Stimulated activated CD4-positive, alpha-beta T cell treated with anti-CD3 and anti-CD28 coated beads, Interleukin-2, amount 100 ng/mL, for 4 hours (primary cell): ENCODE data around the gene PINK1.

Source experiments
- DNase-seq: peaks from one replicate; pipeline ENCODE4 v3.0.0-alpha.2; 2020; ENCODE audit warnings: low read depth

PINK1 gene

GRCh38 chr1:20681999-20682398 lies 48.7 kb downstream of the PINK1 start:
- no peak for DNase-seq

- DNase-seq: no peak
These were observed 49.4 kb downstream of the PINK1 start for GRCh38 chr1:20682571-20683236.

- no peak for DNase-seq
These were observed 50.4 kb downstream of the PINK1 start for GRCh38 chr1:20683614-20684013.

GRCh38 chr1:20684050-20684620 lies 50.9 kb downstream of the PINK1 start:
- DNase-seq: no peak

GRCh38 chr1:20684651-20685050 lies 51.4 kb downstream of the PINK1 start:
- no peak for DNase-seq

GRCh38 chr1:20685099-20685662 lies 51.9 kb downstream of the PINK1 start:
- DNase-seq: no peak

- DNase-seq: no peak
These were observed 52.5 kb downstream of the PINK1 start for GRCh38 chr1:20685741-20686140.

- DNase-seq: no peak
These were observed 53.8 kb downstream of the PINK1 start for GRCh38 chr1:20686883-20687725.

GRCh38 chr1:20689645-20690056 lies 56.4 kb downstream of the PINK1 start:
- DNase-seq: no peak

- DNase-seq: no peak
These were observed 58.6 kb downstream of the PINK1 start for GRCh38 chr1:20691872-20692271.

- no peak for DNase-seq
These were observed 60.4 kb downstream of the PINK1 start for GRCh38 chr1:20693623-20694022.

- DNase-seq: no peak
These were observed 62.3 kb downstream of the PINK1 start for GRCh38 chr1:20695515-20695914.

- DNase-seq: peak; percentile 53
These were observed 63.4 kb downstream of the PINK1 start for GRCh38 chr1:20696397-20697333.

GRCh38 chr1:20697563-20697962 lies 64.3 kb downstream of the PINK1 start:
- no peak for DNase-seq

- DNase-seq: no peak
These were observed 65.1 kb downstream of the PINK1 start for GRCh38 chr1:20698195-20698910.

GRCh38 chr1:20699558-20699957 lies 66.3 kb downstream of the PINK1 start:
- DNase-seq: no peak

- DNase-seq: no peak
These were observed 67.5 kb downstream of the PINK1 start for GRCh38 chr1:20700636-20701215.
